Duodenal mucosa (tissue), 2 donors: Measurements from ENCODE around the gene PSORS1C2.

ENCODE experiments used
- H3K27ac ChIP-seq: one replicate; pipeline ENCODE4 v1.7.0; 2013; ENCODE audit warnings: low read depth, low read length
- H3K27me3 ChIP-seq, 2 donors: one replicate each; pipeline ENCODE4 v1.7.0; 2013; ENCODE audit warnings: low read length in 2 of 2, control low read depth in 1 of 2; ENCODE audit not compliant: insufficient read depth in 2 of 2, control insufficient read depth in 1 of 2
- H3K36me3 ChIP-seq, 2 donors: one replicate each; pipeline ENCODE4 v1.7.0; 2013; ENCODE audit warnings: low read length in 2 of 2, control low read depth in 1 of 2; ENCODE audit not compliant: insufficient read depth in 2 of 2, control insufficient read depth in 1 of 2
- H3K4me1 ChIP-seq, 2 donors: one replicate each; pipeline ENCODE4 v1.7.0; 2013; ENCODE audit warnings: low read length in 2 of 2, control low read depth in 1 of 2; ENCODE audit not compliant: insufficient read depth in 2 of 2, control insufficient read depth in 1 of 2
- H3K4me3 ChIP-seq, 2 donors: one replicate each; pipeline ENCODE4 v1.7.0; 2013; ENCODE audit warnings: low read length in 2 of 2, low read depth in 1 of 2
- H3K9ac ChIP-seq, 2 donors: one replicate each; pipeline ENCODE4 v1.7.0; 2013; ENCODE audit warnings: low read length in 2 of 2, low read depth in 1 of 2
- H3K9me3 ChIP-seq, 2 donors: one replicate each; pipeline ENCODE4 v1.7.0; 2013; ENCODE audit warnings: low read length in 2 of 2, control low read depth in 1 of 2; ENCODE audit not compliant: control insufficient read depth in 1 of 2

Gene PSORS1C2

GRCh38 chr6:31126396-31127175, 12.3 kb downstream of the PSORS1C2 start:
- Histone ChIP-seq H3K4me3 (no peak overlapping the region), H3K27ac (peak overlapping the region; percentile 46), H3K36me3 (no peaks in the 10 kb centered on the region), H3K9ac (peak overlapping the region in 1 of 2 donors; percentile 49), H3K9me3 (no peaks in the 10 kb centered on the region), H3K27me3 (no peaks in the 10 kb centered on the region), H3K4me1 (peaks cover 11 to 15% of the 10 kb centered on the region in 2 donors)

- Histone ChIP-seq H3K36me3 (no peaks in the 10 kb centered on the region), H3K9ac (no peak overlapping the region), H3K4me3 (no peak overlapping the region), H3K9me3 (no peaks in the 10 kb centered on the region), H3K4me1 (peaks cover 11 to 18% of the 10 kb centered on the region in 2 donors), H3K27ac (no peak overlapping the region), H3K27me3 (no peaks in the 10 kb centered on the region)
Observed at GRCh38 chr6:31125586-31126363, 13.1 kb downstream of the PSORS1C2 start.

GRCh38 chr6:31125162-31125561, 13.7 kb downstream of the PSORS1C2 start:
- Histone ChIP-seq H3K9ac (no peak overlapping the region), H3K9me3 (no peaks in the 10 kb centered on the region), H3K36me3 (no peaks in the 10 kb centered on the region), H3K4me3 (no peak overlapping the region), H3K27me3 (no peaks in the 10 kb centered on the region), H3K27ac (no peak overlapping the region), H3K4me1 (peaks cover 11 to 18% of the 10 kb centered on the region in 2 donors)

- no peaks in the 10 kb centered on the region for H3K27me3 ChIP-seq
- no peaks in the 10 kb centered on the region for H3K9me3 ChIP-seq
- H3K4me1 ChIP-seq = peaks cover 11 to 18% of the 10 kb centered on the region in 2 donors
- H3K27ac ChIP-seq = no peak overlapping the region
- no peak overlapping the region for H3K4me3 ChIP-seq
- peak overlapping the region in 1 of 2 donors; percentile 25 for H3K9ac ChIP-seq
- no peaks in the 10 kb centered on the region for H3K36me3 ChIP-seq
Observed at GRCh38 chr6:31122791-31123706, 15.8 kb downstream of the PSORS1C2 start.

GRCh38 chr6:31121131-31121790, 17.6 kb downstream of the PSORS1C2 start:
- Histone ChIP-seq H3K9me3 (no peaks in the 10 kb centered on the region), H3K27ac (no peak overlapping the region), H3K4me1 (peaks cover 6 to 12% of the 10 kb centered on the region in 2 donors), H3K36me3 (no peaks in the 10 kb centered on the region), H3K9ac (no peak overlapping the region), H3K27me3 (no peaks in the 10 kb centered on the region), H3K4me3 (no peak overlapping the region)

- H3K27me3 ChIP-seq = no peaks in the 10 kb centered on the region
- no peaks in the 10 kb centered on the region for H3K9me3 ChIP-seq
- H3K9ac ChIP-seq = no peak within 1 kb of the TSS
- no peak within 1 kb of the TSS for H3K4me3 ChIP-seq
- no peak within 1 kb of the TSS for H3K27ac ChIP-seq
- H3K4me1 ChIP-seq = peaks cover 5 to 16% of the 10 kb centered on the region in 2 donors
- H3K36me3 ChIP-seq = no peaks in the 10 kb centered on the region
Observed at GRCh38 chr6:31120151-31120915, 18.5 kb downstream of the PSORS1C2 start, which contains the start of gene CDSN. TSS of gene CDSN (minus strand) at chr6:31120446. CDS start at chr6:31120419, 27 bp downstream.

GRCh38 chr6:31118178-31118577, 20.7 kb downstream of the PSORS1C2 start:
- no peaks in the 10 kb centered on the region for H3K9me3 ChIP-seq
- H3K27me3 ChIP-seq = no peaks in the 10 kb centered on the region

GRCh38 chr6:31116661-31117385, 22.0 kb downstream of the PSORS1C2 start:
- Histone ChIP-seq H3K4me3 (no peak overlapping the region), H3K27ac (no peak overlapping the region), H3K9me3 (no peaks in the 10 kb centered on the region), H3K27me3 (no peaks in the 10 kb centered on the region), H3K36me3 (no peaks in the 10 kb centered on the region), H3K4me1 (peaks cover 18 to 20% of the 10 kb centered on the region in 2 donors), H3K9ac (no peak overlapping the region)

More at GRCh38 chr6:31118178-31118577, 20.7 kb downstream of the PSORS1C2 start:
- H3K9ac ChIP-seq = no peak overlapping the region
- H3K4me1 ChIP-seq = peaks cover 18 to 27% of the 10 kb centered on the region in 2 donors
- no peak overlapping the region for H3K27ac ChIP-seq
- H3K4me3 ChIP-seq = no peak overlapping the region
- H3K36me3 ChIP-seq = no peaks in the 10 kb centered on the region
